ENCODE measurements around the gene AXIN1.

The AXIN1 gene

DNA sequence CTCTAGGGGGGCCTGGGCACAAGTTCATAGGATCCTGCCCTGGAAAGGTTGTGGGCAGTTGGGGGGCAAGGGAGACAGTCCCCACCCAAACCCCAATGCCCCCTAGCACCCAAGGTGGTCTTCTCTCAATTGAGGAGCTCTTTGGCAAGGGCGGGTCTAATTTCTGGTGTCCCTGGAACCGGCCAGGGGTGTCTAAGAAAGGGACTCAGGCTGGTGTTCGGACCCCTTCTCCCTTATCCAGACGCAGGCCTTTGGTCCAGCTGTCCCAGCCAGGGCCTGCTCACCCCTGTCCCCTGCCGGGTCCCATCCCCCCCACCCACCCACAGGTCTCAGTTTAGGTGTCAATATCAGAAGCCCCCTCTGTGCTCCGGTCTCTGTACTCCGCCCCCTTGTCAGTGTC, 73.0 kb downstream of the AXIN1 start:
- DNase-seq (ENCODE audit: low spot score), result no peak
- TF ChIP-seq, protein P1, sequence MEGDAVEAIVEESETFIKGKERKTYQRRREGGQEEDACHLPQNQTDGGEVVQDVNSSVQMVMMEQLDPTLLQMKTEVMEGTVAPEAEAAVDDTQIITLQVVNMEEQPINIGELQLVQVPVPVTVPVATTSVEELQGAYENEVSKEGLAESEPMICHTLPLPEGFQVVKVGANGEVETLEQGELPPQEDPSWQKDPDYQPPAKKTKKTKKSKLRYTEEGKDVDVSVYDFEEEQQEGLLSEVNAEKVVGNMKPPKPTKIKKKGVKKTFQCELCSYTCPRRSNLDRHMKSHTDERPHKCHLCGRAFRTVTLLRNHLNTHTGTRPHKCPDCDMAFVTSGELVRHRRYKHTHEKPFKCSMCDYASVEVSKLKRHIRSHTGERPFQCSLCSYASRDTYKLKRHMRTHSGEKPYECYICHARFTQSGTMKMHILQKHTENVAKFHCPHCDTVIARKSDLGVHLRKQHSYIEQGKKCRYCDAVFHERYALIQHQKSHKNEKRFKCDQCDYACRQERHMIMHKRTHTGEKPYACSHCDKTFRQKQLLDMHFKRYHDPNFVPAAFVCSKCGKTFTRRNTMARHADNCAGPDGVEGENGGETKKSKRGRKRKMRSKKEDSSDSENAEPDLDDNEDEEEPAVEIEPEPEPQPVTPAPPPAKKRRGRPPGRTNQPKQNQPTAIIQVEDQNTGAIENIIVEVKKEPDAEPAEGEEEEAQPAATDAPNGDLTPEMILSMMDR (IDR thresholded peaks at IDR 0.05; ENCODE audit: extremely low read depth, insufficient read depth, missing control alignments), result no peak
- in situ Hi-C loops (cut with MboI; ENCODE audit: low pct_unique_long_range_greater_than_20kb, low sequenced_read_pairs, unreplicated experiment), result no loop called here

DNA sequence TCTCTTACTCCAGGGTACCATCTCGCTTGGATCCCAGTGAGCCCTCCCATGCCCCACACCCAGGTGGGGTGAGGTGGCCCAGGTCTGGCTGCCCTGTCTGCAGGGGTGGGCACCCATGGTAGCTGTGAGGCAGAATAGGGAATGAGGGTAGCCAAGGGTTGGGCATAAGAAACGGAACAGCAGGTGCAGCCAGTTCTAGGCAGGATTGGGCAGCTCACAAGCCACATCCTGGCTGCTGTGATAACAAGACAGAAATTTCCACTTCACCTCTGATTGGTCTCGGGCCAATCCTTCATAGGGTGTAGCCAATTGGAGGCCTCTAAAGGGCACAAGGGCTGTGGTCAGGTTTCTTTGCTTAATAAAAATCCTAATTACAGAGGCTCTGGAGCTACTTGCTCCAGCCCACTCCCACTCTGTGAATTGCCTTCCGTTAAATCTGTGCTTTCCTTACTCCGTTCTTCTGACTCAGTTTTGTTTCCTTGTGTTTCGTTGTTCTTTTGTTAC, 73.6 kb downstream of the AXIN1 start:
- in situ Hi-C loops (cut with MboI; ENCODE audit: low pct_unique_long_range_greater_than_20kb, low sequenced_read_pairs, unreplicated experiment), result no loop called here
- TF ChIP-seq, protein P1 (IDR thresholded peaks at IDR 0.05; ENCODE audit: extremely low read depth, insufficient read depth, missing control alignments), result no peak
- DNase-seq (ENCODE audit: low spot score), result peak; percentile 77

DNA sequence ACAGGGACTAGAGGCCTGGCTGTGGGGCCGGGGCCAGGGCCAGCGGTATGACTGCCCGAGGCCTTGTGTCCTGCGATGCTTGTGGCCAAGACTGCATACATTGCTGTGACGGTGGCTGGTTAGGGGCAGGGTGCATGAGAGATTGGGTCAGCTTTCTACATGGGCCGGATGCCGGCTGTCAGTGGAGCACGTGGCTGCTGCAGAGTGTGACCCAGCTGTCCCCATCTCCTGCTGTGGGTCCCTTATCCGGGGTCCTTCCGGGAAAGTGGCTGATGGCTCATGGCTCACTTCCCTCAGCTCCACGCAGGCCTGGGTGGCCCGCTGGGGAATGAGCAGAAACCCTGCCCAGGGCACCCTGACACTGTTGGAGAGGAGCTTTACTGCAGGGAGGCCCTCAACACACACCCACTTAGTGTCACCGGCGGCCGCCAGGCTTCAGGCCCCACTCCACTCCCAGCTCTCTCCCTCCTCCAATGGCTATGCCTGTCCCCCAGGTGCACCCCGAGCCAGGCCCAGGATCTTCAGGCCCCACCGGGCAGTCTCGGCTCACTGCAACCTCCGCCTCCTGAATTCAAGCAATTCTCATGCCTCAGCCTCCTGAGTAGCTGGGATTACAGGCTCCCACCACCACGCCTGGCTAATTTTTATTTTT, 76.0 kb downstream of the AXIN1 start:
- in situ Hi-C loops (cut with MboI; ENCODE audit: low pct_unique_long_range_greater_than_20kb, low sequenced_read_pairs, unreplicated experiment), result no loop called here
- TF ChIP-seq, protein P1 (IDR thresholded peaks at IDR 0.05; ENCODE audit: extremely low read depth, insufficient read depth, missing control alignments), result no peak
- DNase-seq (ENCODE audit: low spot score), result no peak

DNA sequence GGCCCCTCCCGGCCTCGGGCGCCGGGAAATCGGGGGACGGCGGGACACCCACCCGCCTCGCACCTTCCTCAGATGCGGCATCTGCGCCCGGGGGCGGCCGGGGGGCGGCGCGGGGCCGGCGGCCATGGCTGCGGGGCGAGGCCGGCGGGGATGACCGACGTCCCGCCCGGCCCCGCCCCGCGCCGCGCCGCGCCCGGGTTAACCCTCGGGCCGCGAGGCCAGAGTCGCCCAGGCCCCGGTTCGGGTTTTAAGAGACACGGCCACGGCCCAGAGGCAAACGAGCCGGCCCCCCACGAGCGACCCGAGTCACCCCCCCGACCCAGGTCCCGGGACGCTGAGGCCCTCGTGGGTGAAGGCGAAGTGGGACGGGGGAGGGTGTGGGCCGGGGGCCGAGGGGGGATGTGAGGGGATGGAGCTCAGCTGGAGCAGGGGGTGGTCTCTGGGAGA, 76.7 kb downstream of the AXIN1 start, which contains the start of gene RGS11:
RGS11 (minus strand) TSS at position 159 of the 447 bp plus-strand sequence; CDS start at position 126, 33 bp downstream.
- DNase-seq (ENCODE audit: low spot score), result no peak
- in situ Hi-C loops (cut with MboI; ENCODE audit: low pct_unique_long_range_greater_than_20kb, low sequenced_read_pairs, unreplicated experiment), result no loop called here
- TF ChIP-seq, protein P1 (IDR thresholded peaks at IDR 0.05; ENCODE audit: extremely low read depth, insufficient read depth, missing control alignments), result no peak

DNA sequence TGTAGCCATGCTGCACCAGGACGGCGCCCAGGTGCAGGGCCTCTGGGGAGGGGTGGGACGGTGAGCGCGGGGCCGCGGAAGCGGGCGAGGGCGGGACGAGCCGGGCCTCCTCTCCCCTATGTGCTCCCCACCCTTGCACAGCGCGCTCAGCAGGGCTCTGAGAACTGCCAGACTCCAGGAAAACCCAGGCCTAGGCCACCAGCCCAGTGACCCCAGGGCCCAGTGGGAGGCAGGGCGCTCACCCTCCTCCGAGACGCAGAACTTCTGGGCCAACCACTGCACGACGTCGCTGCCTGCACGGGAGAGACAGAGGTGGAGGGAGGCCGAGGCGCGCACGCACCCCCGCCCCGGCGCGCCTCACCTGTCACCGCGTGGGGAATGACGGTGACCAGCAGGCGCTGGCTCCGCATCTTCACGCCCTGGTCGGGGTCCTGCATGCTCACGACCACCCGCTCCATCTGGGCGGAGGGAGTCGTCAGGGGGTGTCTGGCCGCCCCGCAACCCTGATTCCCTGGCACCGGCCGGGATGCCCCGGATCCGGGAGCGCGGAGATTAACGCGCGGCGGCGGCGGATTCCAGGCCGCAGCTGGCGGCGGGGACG, 77.4 kb downstream of the AXIN1 start:
- in situ Hi-C loops (cut with MboI; ENCODE audit: low pct_unique_long_range_greater_than_20kb, low sequenced_read_pairs, unreplicated experiment), result no loop called here
- TF ChIP-seq, protein P1 (IDR thresholded peaks at IDR 0.05; ENCODE audit: extremely low read depth, insufficient read depth, missing control alignments), result no peak
- DNase-seq (ENCODE audit: low spot score), result peak; percentile 64

DNA sequence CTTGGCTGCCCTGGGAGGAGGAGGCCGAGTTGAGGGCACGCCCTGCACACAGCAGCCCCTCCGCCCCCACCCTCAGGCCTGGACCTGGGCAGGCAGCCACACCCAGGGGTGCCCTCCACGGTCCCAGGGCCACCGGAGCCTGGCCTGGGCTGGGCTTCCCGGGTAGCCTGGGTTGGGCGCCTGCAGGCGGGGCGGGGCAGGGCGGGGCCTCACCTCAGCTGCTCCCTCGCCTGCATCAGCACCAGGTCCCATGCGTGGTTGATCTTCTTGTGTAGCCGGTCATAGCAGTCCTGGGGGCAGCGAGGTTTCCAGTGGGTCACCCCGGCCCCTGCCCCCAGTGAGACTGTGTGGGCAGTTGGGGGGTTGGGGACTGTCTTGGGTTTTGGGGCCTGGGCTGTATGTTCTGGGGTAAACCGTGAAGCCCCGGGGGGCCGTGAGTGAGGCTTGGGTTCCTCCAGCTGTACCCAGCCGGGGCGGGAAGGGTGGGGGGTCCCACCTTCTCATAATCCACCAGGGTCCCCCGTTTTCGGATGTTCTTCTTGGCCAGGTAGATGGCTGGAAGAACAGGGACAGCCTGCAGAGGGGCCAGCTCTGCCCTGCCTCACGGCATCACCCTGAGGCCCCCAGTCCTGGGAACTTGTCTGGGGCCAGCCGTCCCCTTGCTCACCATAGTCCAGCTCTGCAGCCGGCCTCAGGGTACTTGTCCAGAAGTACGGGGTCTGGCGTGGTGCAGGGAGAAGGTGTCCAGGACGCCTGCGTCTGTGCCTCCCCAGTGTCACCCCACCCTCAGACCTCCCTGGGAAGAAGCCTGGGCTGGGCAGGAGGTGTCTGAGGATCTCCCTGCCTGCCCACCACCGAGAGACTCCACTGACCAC, 78.7 kb downstream of the AXIN1 start:
- DNase-seq (ENCODE audit: low spot score), result no peak
- in situ Hi-C loops (cut with MboI; ENCODE audit: low pct_unique_long_range_greater_than_20kb, low sequenced_read_pairs, unreplicated experiment), result no loop called here
- TF ChIP-seq, protein P1 (IDR thresholded peaks at IDR 0.05; ENCODE audit: extremely low read depth, insufficient read depth, missing control alignments), result no peak
